HEK293 (cell line): ENCODE results near the gene SERPINE3.

Experiments used
- FEZF1 ChIP-seq: fragments of 450-650 bp; formaldehyde crosslinking; IDR thresholded peaks from 2 replicates; pipeline ENCODE4 v1.5.1; 2016; ENCODE audit warnings: missing biosample characterization, missing genetic modification characterization
- HOXA7 ChIP-seq: sonication (generic); formaldehyde crosslinking; IDR thresholded peaks from 2 replicates; pipeline ENCODE4 v1.8.1; 2022; ENCODE audit warnings: missing genetic modification reagents, borderline replicate concordance
- HOXC10 ChIP-seq: sonication (generic); formaldehyde crosslinking; IDR thresholded peaks from 2 replicates; pipeline ENCODE4 v1.8.1; 2023; ENCODE audit warnings: mild to moderate bottlenecking, missing genetic modification reagents
- KLF10 ChIP-seq: fragments of 450-650 bp; IDR thresholded peaks from 2 replicates; pipeline ENCODE4 v1.5.1; 2018; ENCODE audit warnings: missing biosample characterization, mild to moderate bottlenecking, missing genetic modification characterization
- YY1 ChIP-seq: fragments of 450-650 bp; formaldehyde crosslinking; IDR thresholded peaks from 2 replicates; pipeline ENCODE4 v1.5.1; 2018; ENCODE audit warnings: missing biosample characterization, missing genetic modification characterization
- ZNF530 ChIP-seq: fragments of 450-650 bp; formaldehyde crosslinking; IDR thresholded peaks from 2 replicates; pipeline ENCODE4 v1.5.1; 2016; ENCODE audit warnings: low read depth, missing biosample characterization, missing genetic modification characterization
- TF ChIP-seq, protein P1 (sequence below): fragments of 450-650 bp; formaldehyde crosslinking; IDR thresholded peaks from 2 replicates; pipeline ENCODE4 v1.5.1; 2016; ENCODE audit warnings: missing biosample characterization, missing genetic modification characterization
- TF ChIP-seq, protein P2 (sequence below): fragments of 450-650 bp; formaldehyde crosslinking; IDR thresholded peaks from 2 replicates; pipeline ENCODE4 v1.5.1; 2016; ENCODE audit warnings: missing biosample characterization, missing genetic modification characterization
- TF ChIP-seq, protein P3 (sequence below): fragments of 450-650 bp; formaldehyde crosslinking; IDR thresholded peaks from 2 replicates; pipeline ENCODE4 v1.5.1; 2016; ENCODE audit warnings: missing biosample characterization, missing genetic modification characterization

DNA sequence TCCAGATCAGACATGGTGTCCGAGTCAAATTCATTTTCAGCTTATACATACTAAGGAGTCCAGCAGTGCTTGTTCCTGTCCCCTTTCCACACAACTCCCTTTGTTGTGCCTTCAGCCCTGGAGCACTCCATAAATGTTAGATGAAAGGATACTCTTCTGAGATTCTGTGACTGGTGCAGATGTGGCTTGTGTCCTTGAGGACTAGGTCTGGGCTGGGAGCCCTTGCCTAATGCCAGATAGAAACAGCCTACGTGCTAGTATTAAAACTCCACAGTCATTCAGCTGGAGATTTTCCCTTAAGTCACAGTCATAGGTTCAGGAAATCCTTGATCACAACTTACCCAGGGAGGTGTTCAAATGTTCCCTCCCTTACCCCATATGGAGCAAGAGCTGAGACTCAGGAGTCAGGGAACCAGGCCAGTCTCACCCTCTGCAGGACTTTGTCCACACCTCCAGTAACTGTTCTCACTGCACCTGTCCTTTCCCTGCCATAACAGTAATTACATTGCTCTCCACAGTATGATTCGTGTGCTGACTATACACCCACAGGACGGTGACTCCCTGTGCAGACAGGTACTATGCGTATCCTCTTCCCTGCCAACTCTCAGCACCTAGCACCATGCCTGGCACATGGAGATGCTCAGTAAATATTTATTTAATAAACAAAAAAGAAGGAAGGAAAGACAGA lies 15.5 kb upstream of the SERPINE3 start:
- TF ChIP-seq, protein P1, sequence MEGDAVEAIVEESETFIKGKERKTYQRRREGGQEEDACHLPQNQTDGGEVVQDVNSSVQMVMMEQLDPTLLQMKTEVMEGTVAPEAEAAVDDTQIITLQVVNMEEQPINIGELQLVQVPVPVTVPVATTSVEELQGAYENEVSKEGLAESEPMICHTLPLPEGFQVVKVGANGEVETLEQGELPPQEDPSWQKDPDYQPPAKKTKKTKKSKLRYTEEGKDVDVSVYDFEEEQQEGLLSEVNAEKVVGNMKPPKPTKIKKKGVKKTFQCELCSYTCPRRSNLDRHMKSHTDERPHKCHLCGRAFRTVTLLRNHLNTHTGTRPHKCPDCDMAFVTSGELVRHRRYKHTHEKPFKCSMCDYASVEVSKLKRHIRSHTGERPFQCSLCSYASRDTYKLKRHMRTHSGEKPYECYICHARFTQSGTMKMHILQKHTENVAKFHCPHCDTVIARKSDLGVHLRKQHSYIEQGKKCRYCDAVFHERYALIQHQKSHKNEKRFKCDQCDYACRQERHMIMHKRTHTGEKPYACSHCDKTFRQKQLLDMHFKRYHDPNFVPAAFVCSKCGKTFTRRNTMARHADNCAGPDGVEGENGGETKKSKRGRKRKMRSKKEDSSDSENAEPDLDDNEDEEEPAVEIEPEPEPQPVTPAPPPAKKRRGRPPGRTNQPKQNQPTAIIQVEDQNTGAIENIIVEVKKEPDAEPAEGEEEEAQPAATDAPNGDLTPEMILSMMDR (tag by site-specific recombination), result no peak
- TF ChIP-seq KLF10 (tag by site-specific recombination) (no peak), FEZF1 (no peak), YY1 (no peak), HOXC10 (CRISPR knock-in tag) (no peak), ZNF530 (no peak), HOXA7 (no peak)
- TF ChIP-seq, protein P2, sequence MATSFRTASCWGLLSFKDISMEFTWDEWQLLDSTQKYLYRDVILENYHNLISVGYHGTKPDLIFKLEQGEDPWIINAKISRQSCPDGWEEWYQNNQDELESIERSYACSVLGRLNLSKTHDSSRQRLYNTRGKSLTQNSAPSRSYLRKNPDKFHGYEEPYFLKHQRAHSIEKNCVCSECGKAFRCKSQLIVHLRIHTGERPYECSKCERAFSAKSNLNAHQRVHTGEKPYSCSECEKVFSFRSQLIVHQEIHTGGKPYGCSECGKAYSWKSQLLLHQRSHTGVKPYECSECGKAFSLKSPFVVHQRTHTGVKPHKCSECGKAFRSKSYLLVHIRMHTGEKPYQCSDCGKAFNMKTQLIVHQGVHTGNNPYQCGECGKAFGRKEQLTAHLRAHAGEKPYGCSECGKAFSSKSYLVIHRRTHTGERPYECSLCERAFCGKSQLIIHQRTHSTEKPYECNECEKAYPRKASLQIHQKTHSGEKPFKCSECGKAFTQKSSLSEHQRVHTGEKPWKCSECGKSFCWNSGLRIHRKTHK (tag by site-specific recombination), result no peak
- TF ChIP-seq, protein P3, sequence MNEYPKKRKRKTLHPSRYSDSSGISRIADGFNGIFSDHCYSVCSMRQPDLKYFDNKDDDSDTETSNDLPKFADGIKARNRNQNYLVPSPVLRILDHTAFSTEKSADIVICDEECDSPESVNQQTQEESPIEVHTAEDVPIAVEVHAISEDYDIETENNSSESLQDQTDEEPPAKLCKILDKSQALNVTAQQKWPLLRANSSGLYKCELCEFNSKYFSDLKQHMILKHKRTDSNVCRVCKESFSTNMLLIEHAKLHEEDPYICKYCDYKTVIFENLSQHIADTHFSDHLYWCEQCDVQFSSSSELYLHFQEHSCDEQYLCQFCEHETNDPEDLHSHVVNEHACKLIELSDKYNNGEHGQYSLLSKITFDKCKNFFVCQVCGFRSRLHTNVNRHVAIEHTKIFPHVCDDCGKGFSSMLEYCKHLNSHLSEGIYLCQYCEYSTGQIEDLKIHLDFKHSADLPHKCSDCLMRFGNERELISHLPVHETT (tag by site-specific recombination), result no peak
